Natural killer cell (primary cell): ENCODE measurements around the gene KIRREL3. TPM values are rescaled to one million over a fixed set of nuclear protein-coding genes. Genes with fewer than 3 reads are reported as not detected.

Experiments used
- ATAC-seq, 3 donors: fragments of 150-1000 bp in 2 of 3; fragments of 200-7000 bp in 1 of 3; cut with Tn5 transposase; 1 replicate in 1 of 3; 2 replicates in 2 of 3; pipeline ENCODE4 v1.10.0; 2021; ENCODE audit warnings: mild to moderate bottlenecking in 2 of 3, moderate library complexity in 2 of 3
- DNase-seq, 2 donors: peaks; one replicate each; pipeline versions ENCODE4 v3.0.0 to v3.0.0-alpha.2; 2013 to 2021; ENCODE audit warnings: mixed read lengths in 1 of 2
- H3K27ac ChIP-seq: one replicate; pipeline ENCODE4 v1.5.1; 2013; ENCODE audit warnings: mild to moderate bottlenecking, low read length
- H3K27me3 ChIP-seq: one replicate; pipeline ENCODE4 v1.6.1; 2013; ENCODE audit warnings: low read length; ENCODE audit not compliant: control insufficient read depth, insufficient read depth
- H3K36me3 ChIP-seq: one replicate; pipeline ENCODE4 v1.6.1; 2013; ENCODE audit warnings: low read length; ENCODE audit not compliant: control insufficient read depth, insufficient read depth
- H3K4me1 ChIP-seq: one replicate; pipeline ENCODE4 v1.6.1; 2013; ENCODE audit warnings: low read length; ENCODE audit not compliant: control insufficient read depth, insufficient read depth
- H3K4me3 ChIP-seq: one replicate; pipeline ENCODE4 v1.5.1; 2013; ENCODE audit warnings: low read length
- H3K9me3 ChIP-seq: one replicate; pipeline ENCODE4 v1.6.1; 2013; ENCODE audit warnings: low read length; ENCODE audit not compliant: control insufficient read depth, insufficient read depth
- H3K27ac Mint-ChIP-seq, 2 donors: one replicate each; pipeline ENCODE4 v1.8.0; 2022; ENCODE audit warnings: mild to moderate bottlenecking in 2 of 2, mixed read lengths in 2 of 2, moderate library complexity in 1 of 2
- H3K27me3 Mint-ChIP-seq, 2 donors: one replicate each; pipeline ENCODE4 v1.8.0; 2022; ENCODE audit warnings: low read depth in 2 of 2, mixed read lengths in 2 of 2
- H3K36me3 Mint-ChIP-seq: one replicate; pipeline ENCODE4 v1.8.0; 2022; ENCODE audit warnings: mixed read lengths
- H3K4me1 Mint-ChIP-seq, 2 donors: one replicate each; pipeline ENCODE4 v1.8.0; 2022; ENCODE audit warnings: mixed read lengths in 2 of 2
- H3K4me3 Mint-ChIP-seq: one replicate; pipeline ENCODE4 v1.8.0; 2022; ENCODE audit warnings: mild to moderate bottlenecking, moderate library complexity, mixed read lengths
- H3K9me3 Mint-ChIP-seq, 2 donors: one replicate each; pipeline ENCODE4 v1.8.0; 2022; ENCODE audit warnings: mixed read lengths in 2 of 2
- CTCF ChIP-seq: fragments of 200-600 bp; IDR thresholded peaks from one replicate; pipeline ENCODE4 v1.8.0; 2022; ENCODE audit warnings: antibody characterized with exemption
- WGBS: methylation state at CpG from one replicate; pipeline ENCODE4 v1.1.7; 2013; ENCODE audit warnings: missing lambda C conversion rate; ENCODE audit not compliant: insufficient coverage; 5-methylcytosine and 5-hydroxymethylcytosine counted together
- intact Hi-C: fragments of 100-400 bp; cut with micrococcal nuclease; formaldehyde crosslinking; loops from one replicate; pipeline ENCODE4 v1.14.2; 2022
- total RNA-seq, 4 donors: library from RNA; stranded (reverse); fragments of 120-200 nt in 1 of 4; gene quantifications; one replicate each; pipeline versions ENCODE4 v1.2.3 to v1.2.4, GENCODE V29; 2013 to 2022

The KIRREL3 gene
- total RNA-seq, 3 donors from 2014 or later (not counting 1 experiment from before 2014, with no cell fraction given) = not detected

GRCh38 chr11:126573325-126573978, 427.1 kb downstream of the KIRREL3 start:
- H3K27ac ChIP-seq = no peak overlapping the region
- Mint-ChIP-seq H3K9me3 (no peaks in the 10 kb centered on the region), H3K27ac (no peak overlapping the region), H3K36me3 (no peaks in the 10 kb centered on the region), H3K4me3 (no peak overlapping the region), H3K27me3 (peaks cover 3 to 7% of the 10 kb centered on the region in 2 donors), H3K4me1 (no peaks in the 10 kb centered on the region)
- H3K36me3 ChIP-seq = no peaks in the 10 kb centered on the region
- intact Hi-C loops = no loop called here
- H3K9me3 ChIP-seq = no peaks in the 10 kb centered on the region
- TF ChIP-seq CTCF = no peak
- H3K27me3 ChIP-seq = no peaks in the 10 kb centered on the region
- H3K4me3 ChIP-seq = no peak overlapping the region
- DNase-seq (no peak), ATAC-seq (no peak)
- H3K4me1 ChIP-seq = no peaks in the 10 kb centered on the region
- 51% methylated on average over 8 of the region's 11 CpGs for WGBS

GRCh38 chr11:126570489-126570888, 430.1 kb downstream of the KIRREL3 start:
- no peak overlapping the region for H3K27ac ChIP-seq
- no peak overlapping the region for H3K27ac Mint-ChIP-seq
- H3K4me3 Mint-ChIP-seq = no peak overlapping the region
- H3K9me3 ChIP-seq = no peaks in the 10 kb centered on the region
- H3K4me3 ChIP-seq = no peak overlapping the region
- no peaks in the 10 kb centered on the region for H3K27me3 ChIP-seq
- WGBS = 76% methylated on average over 5 of the region's 5 CpGs
- intact Hi-C loops = no loop called here
- no peaks in the 10 kb centered on the region for H3K9me3 Mint-ChIP-seq
- no peaks in the 10 kb centered on the region for H3K4me1 Mint-ChIP-seq
- no peaks in the 10 kb centered on the region for H3K36me3 Mint-ChIP-seq
- no peak for DNase-seq
- TF ChIP-seq CTCF = no peak
- H3K4me1 ChIP-seq = no peaks in the 10 kb centered on the region
- ATAC-seq = no peak
- no peaks in the 10 kb centered on the region for H3K36me3 ChIP-seq
- H3K27me3 Mint-ChIP-seq = peaks cover 3 to 33% of the 10 kb centered on the region in 2 donors

- intact Hi-C loops = no loop called here
- H3K27me3 Mint-ChIP-seq = peaks cover 6 to 33% of the 10 kb centered on the region in 2 donors
- no peak overlapping the region for H3K27ac Mint-ChIP-seq
- DNase-seq (no peak), ATAC-seq (no peak)
- no peaks in the 10 kb centered on the region for H3K36me3 Mint-ChIP-seq
- Histone ChIP-seq H3K27me3 (no peaks in the 10 kb centered on the region), H3K36me3 (no peaks in the 10 kb centered on the region), H3K27ac (no peak overlapping the region), H3K4me3 (no peak overlapping the region), H3K9me3 (no peaks in the 10 kb centered on the region), H3K4me1 (no peaks in the 10 kb centered on the region)
- H3K4me1 Mint-ChIP-seq = no peaks in the 10 kb centered on the region
- 62% methylated on average over 4 of the region's 4 CpGs for WGBS
- no peak for TF ChIP-seq CTCF
- H3K9me3 Mint-ChIP-seq = no peaks in the 10 kb centered on the region
- H3K4me3 Mint-ChIP-seq = no peak overlapping the region
Observed at GRCh38 chr11:126567419-126567818, 433.2 kb downstream of the KIRREL3 start.

- Histone ChIP-seq H3K9me3 (no peaks in the 10 kb centered on the region), H3K27me3 (no peaks in the 10 kb centered on the region), H3K4me3 (no peak overlapping the region), H3K27ac (no peak overlapping the region), H3K36me3 (no peaks in the 10 kb centered on the region), H3K4me1 (no peaks in the 10 kb centered on the region)
- TF ChIP-seq CTCF = no peak
- Mint-ChIP-seq H3K27me3 (peaks cover 12 to 41% of the 10 kb centered on the region in 2 donors), H3K9me3 (no peaks in the 10 kb centered on the region), H3K4me3 (no peak overlapping the region), H3K27ac (no peak overlapping the region), H3K4me1 (no peaks in the 10 kb centered on the region), H3K36me3 (no peaks in the 10 kb centered on the region)
- 12% methylated on average over 9 of the region's 9 CpGs for WGBS
- ATAC-seq (no peak), DNase-seq (no peak)
- intact Hi-C loops = no loop called here
Observed at GRCh38 chr11:126564566-126564965, 436.0 kb downstream of the KIRREL3 start.
